HCT116 (cell line): Measurements from ENCODE around the gene NUP188. TPM values are rescaled to one million over a fixed set of nuclear protein-coding genes. Genes with fewer than 3 reads are reported as not detected.

Source experiments
- ATAC-seq: fragments of 200-7000 bp; cut with Tn5 transposase; 2 replicates; pipeline ENCODE4 v1.9.1; 2020; ENCODE audit warnings: mild to moderate bottlenecking, moderate library complexity
- BruUV-seq: library from RNA; stranded (reverse); fragments of 400-500 nt; replicated peaks from 2 replicates; lab custom pipeline; 2021; lab: Mats Ljungman, UMichigan
- CTCF ChIA-PET: fragments of 300-600 bp; sonication (Branson Sonifier 250); formaldehyde crosslinking; loops from one replicate; lab custom pipeline; 2021; ENCODE audit warnings: antibody characterized with exemption; lab: Charles Lee
- POLR2A ChIA-PET: fragments of 300-600, 350-600 bp; sonication (Branson Sonifier 250); formaldehyde crosslinking; loops from one replicate; lab custom pipeline; 2021; ENCODE audit warnings: antibody characterized with exemption; lab: Charles Lee
- RAD21 ChIA-PET, 2 experiments: fragments of 300-600 bp; sonication (Branson Sonifier 250); formaldehyde crosslinking; loops; one replicate each; lab custom pipeline; 2023; ENCODE audit warnings: low total read pairs in 2 of 2; ENCODE audit not compliant: uncharacterized antibody in 2 of 2, unreplicated experiment in 2 of 2, low non-redundant PET in 1 of 2; lab: Charles Lee
- DNase-seq: peaks from one replicate; pipeline ENCODE4 v3.0.0-alpha.2; 2010; ENCODE audit warnings: low read depth, low spot score
- H2AFZ ChIP-seq: fragments of 200-600 bp; shearing (Covaris generic), sonication (generic); 2 replicates; pipeline ENCODE4 v1.6.1; 2017; ENCODE audit warnings: low read depth, mixed run types, mixed read lengths, antibody characterized with exemption, low read length; ENCODE audit not compliant: poor library complexity, severe bottlenecking
- H3K27ac ChIP-seq: 2 replicates; pipeline ENCODE4 v1.5.1; 2012; ENCODE audit warnings: low read depth, low read length
- H3K27me3 ChIP-seq: fragments of 200-600 bp; sonication (generic); 2 replicates; pipeline ENCODE4 v1.6.1; 2016; ENCODE audit warnings: mixed run types, low read length, mixed read lengths; ENCODE audit not compliant: insufficient read depth
- H3K36me3 ChIP-seq, 2 experiments: fragments of 200-500 bp in 1 of 2; fragments of 200-600 bp in 1 of 2; sonication (Bioruptor generic) in 1 of 2; sonication (generic) in 1 of 2; 2 replicates each; pipeline versions ENCODE4 v1.5.1 to v1.6.1; 2014 to 2016; ENCODE audit warnings: low read length in 2 of 2, inconsistent platforms in 1 of 2, mixed read lengths in 1 of 2, mixed run types in 1 of 2; ENCODE audit not compliant: insufficient read depth in 2 of 2, control insufficient read depth in 1 of 2
- H3K4me1 ChIP-seq, 2 experiments: fragments of 200-600 bp in 1 of 2; sonication (generic) in 1 of 2; 2 replicates each; pipeline versions ENCODE4 v1.5.1 to v1.6.1; 2012 to 2017; ENCODE audit warnings: low read length in 2 of 2, inconsistent platforms in 1 of 2, mild to moderate bottlenecking in 1 of 2, mixed read lengths in 1 of 2, mixed run types in 1 of 2, moderate library complexity in 1 of 2; ENCODE audit not compliant: insufficient read depth in 2 of 2, control insufficient read depth in 1 of 2
- H3K4me2 ChIP-seq: fragments of 200-600 bp; sonication (generic); 2 replicates; pipeline ENCODE4 v1.6.1; 2017; ENCODE audit warnings: mixed run types, low read length, mixed read lengths
- H3K4me3 ChIP-seq, 2 experiments: fragments of 200-600 bp in 1 of 2; sonication (generic) in 1 of 2; replicated peaks in 1 of 2; 2 replicates each; pipeline ENCODE4 v1.5.1; 2011 to 2016; ENCODE audit warnings: low read length in 2 of 2, control low read depth in 1 of 2, low read depth in 1 of 2, mild to moderate bottlenecking in 1 of 2, mixed read lengths in 1 of 2, mixed run types in 1 of 2
- H3K79me2 ChIP-seq: fragments of 200-600 bp; sonication (generic); 2 replicates; pipeline ENCODE4 v1.6.1; 2017; ENCODE audit warnings: mild to moderate bottlenecking, mixed run types, low read length, moderate library complexity, mixed read lengths; ENCODE audit not compliant: insufficient read depth
- H3K9ac ChIP-seq: fragments of 200-600 bp; sonication (generic); 2 replicates; pipeline ENCODE4 v1.6.1; 2016; ENCODE audit warnings: low read length, mixed read lengths
- H3K9me2 ChIP-seq: fragments of 200-600 bp; sonication (generic), shearing (Covaris generic); 2 replicates; pipeline ENCODE4 v1.6.1; 2017; ENCODE audit warnings: mixed run types, mild to moderate bottlenecking, moderate library complexity; ENCODE audit not compliant: insufficient read depth
- H3K9me3 ChIP-seq, 2 experiments: fragments of 200-500 bp in 1 of 2; fragments of 200-600 bp in 1 of 2; sonication (Bioruptor generic) in 1 of 2; sonication (generic) in 1 of 2; 2 replicates each; pipeline ENCODE4 v1.6.1; 2014 to 2017; ENCODE audit warnings: low read length in 2 of 2, mixed read lengths in 2 of 2, inconsistent platforms in 1 of 2, low read depth in 1 of 2, mild to moderate bottlenecking in 1 of 2, mixed run types in 1 of 2, moderate library complexity in 1 of 2; ENCODE audit not compliant: control insufficient read depth in 1 of 2, insufficient read depth in 1 of 2
- H4K20me1 ChIP-seq: fragments of 200-600 bp; sonication (generic), shearing (Covaris generic); 2 replicates; pipeline ENCODE4 v1.6.1; 2017; ENCODE audit warnings: mixed run types, mild to moderate bottlenecking, moderate library complexity; ENCODE audit not compliant: insufficient read depth
- CBX3 ChIP-seq: IDR thresholded peaks from 2 replicates; pipeline ENCODE4 v1.6.1; 2012; ENCODE audit warnings: low read depth
- CEBPB ChIP-seq: IDR thresholded peaks from 2 replicates; pipeline ENCODE4 v1.6.1; 2012; ENCODE audit warnings: low read depth
- EZH2 ChIP-seq: fragments of 200-600 bp; sonication (generic); IDR thresholded peaks from 2 replicates; pipeline ENCODE4 v1.6.1; 2017; ENCODE audit warnings: antibody characterized with exemption, mixed run types
- EZH2phosphoT487 ChIP-seq: fragments of 200-600 bp; IDR thresholded peaks from 2 replicates; pipeline ENCODE4 v1.6.1; 2018; ENCODE audit warnings: antibody characterized with exemption, borderline replicate concordance
- FOSL1 ChIP-seq: IDR thresholded peaks from 2 replicates; pipeline ENCODE4 v1.6.1; 2012; ENCODE audit warnings: low read depth
- JUND ChIP-seq: IDR thresholded peaks from 2 replicates; pipeline ENCODE4 v1.6.1; 2012
- POLR2AphosphoS5 ChIP-seq: IDR thresholded peaks from 2 replicates; pipeline ENCODE4 v1.6.1; 2011; ENCODE audit warnings: mild to moderate bottlenecking, low read depth, low read length, moderate library complexity
- RAD21 ChIP-seq: IDR thresholded peaks from 2 replicates; pipeline ENCODE4 v1.6.1; 2012; ENCODE audit warnings: low read depth, mild to moderate bottlenecking
- SIN3A ChIP-seq: IDR thresholded peaks from 2 replicates; pipeline ENCODE4 v1.6.1; 2012; ENCODE audit warnings: low read depth
- SRF ChIP-seq: IDR thresholded peaks from 2 replicates; pipeline ENCODE4 v1.6.1; 2012; ENCODE audit warnings: low read depth
- YY1 ChIP-seq: IDR thresholded peaks from 2 replicates; pipeline ENCODE4 v1.6.1; 2011; ENCODE audit warnings: low read length, low read depth, moderate library complexity, mild to moderate bottlenecking; ENCODE audit not compliant: insufficient replicate concordance; ENCODE audit errors: extremely low read depth
- ZFX ChIP-seq: fragments of 450-650 bp; IDR thresholded peaks from 2 replicates; pipeline ENCODE4 v1.6.1; 2017
- intact Hi-C: fragments of 100-400 bp; cut with micrococcal nuclease; formaldehyde crosslinking; loops from 2 replicates; pipeline ENCODE4 v1.10.0; 2022
- total RNA-seq: library from RNA; stranded (reverse); gene quantifications from one replicate; pipeline ENCODE4 v1.2.1, GENCODE V29; 2021; ENCODE audit not compliant: unreplicated experiment
- TF ChIP-seq, protein P1 (sequence below), 3 experiments: fragments of 200-600 bp in 1 of 3; sonication (generic) in 1 of 3; IDR thresholded peaks in 2 of 3; conservative IDR thresholded peaks in 1 of 3; 2 replicates each; pipeline ENCODE4 v1.5.1; 2012 to 2017; ENCODE audit warnings: low read depth in 2 of 3, low read length in 2 of 3, antibody characterized with exemption in 1 of 3, borderline replicate concordance in 1 of 3, control low read depth in 1 of 3, mild to moderate bottlenecking in 1 of 3, mixed read lengths in 1 of 3, mixed run types in 1 of 3, moderate library complexity in 1 of 3; ENCODE audit not compliant: insufficient read depth in 1 of 3
- TF ChIP-seq, protein P2 (sequence below): IDR thresholded peaks from 2 replicates; pipeline ENCODE4 v1.6.1; 2012; ENCODE audit warnings: low read depth
- TF ChIP-seq, protein P3 (sequence below): IDR thresholded peaks from 2 replicates; pipeline ENCODE4 v1.6.1; 2012

NUP188 gene
- total RNA-seq, 1 experiment from 2014 or later: 115 TPM

DNA sequence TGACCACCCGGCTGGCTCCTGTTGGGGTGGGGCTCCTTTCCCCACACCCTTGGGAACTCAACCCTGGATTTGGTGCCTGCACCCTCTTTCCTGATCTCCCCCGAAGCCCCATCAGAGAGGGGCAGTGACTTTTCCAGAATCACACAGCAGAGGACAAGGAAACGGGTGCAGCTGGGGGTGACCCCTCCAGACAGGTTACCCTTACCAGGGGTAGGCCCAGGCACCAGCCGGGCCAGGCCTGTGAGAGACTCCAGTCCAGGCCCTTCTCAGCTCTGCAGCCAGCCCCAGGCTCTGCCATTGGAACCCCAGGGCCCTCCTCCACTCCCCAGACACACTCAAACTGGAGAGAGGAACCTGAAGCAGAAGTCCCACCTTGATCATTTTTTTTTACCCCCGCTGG, 45.7 kb upstream of the NUP188 start:
- Histone ChIP-seq H3K9me2 (no peaks in the 10 kb centered on the region), H3K27ac (no peak overlapping the region), H3K27me3 (no peaks in the 10 kb centered on the region), H3K4me2 (peak overlapping the region; percentile 32), H3K36me3 (no peaks in the 10 kb centered on the region), H3K9me3 (no peaks in the 10 kb centered on the region), H3K79me2 (peaks cover 4% of the 10 kb centered on the region; the same call in 1 of the 2 replicates), H3K9ac (no peak overlapping the region)
- POLR2A ChIA-PET: no interaction called here
- RAD21 ChIA-PET: no interaction called here
- intact Hi-C loops: no loop called here
- ATAC-seq (no peak), DNase-seq (no peak)
- TF ChIP-seq CBX3: no peak
- no peak for TF ChIP-seq EZH2
- TF ChIP-seq JUND: no peak
- TF ChIP-seq YY1: no peak
- no peak for TF ChIP-seq POLR2AphosphoS5
- no peak for TF ChIP-seq RAD21
- TF ChIP-seq FOSL1: no peak
- TF ChIP-seq SIN3A: no peak
- TF ChIP-seq, protein P1, sequence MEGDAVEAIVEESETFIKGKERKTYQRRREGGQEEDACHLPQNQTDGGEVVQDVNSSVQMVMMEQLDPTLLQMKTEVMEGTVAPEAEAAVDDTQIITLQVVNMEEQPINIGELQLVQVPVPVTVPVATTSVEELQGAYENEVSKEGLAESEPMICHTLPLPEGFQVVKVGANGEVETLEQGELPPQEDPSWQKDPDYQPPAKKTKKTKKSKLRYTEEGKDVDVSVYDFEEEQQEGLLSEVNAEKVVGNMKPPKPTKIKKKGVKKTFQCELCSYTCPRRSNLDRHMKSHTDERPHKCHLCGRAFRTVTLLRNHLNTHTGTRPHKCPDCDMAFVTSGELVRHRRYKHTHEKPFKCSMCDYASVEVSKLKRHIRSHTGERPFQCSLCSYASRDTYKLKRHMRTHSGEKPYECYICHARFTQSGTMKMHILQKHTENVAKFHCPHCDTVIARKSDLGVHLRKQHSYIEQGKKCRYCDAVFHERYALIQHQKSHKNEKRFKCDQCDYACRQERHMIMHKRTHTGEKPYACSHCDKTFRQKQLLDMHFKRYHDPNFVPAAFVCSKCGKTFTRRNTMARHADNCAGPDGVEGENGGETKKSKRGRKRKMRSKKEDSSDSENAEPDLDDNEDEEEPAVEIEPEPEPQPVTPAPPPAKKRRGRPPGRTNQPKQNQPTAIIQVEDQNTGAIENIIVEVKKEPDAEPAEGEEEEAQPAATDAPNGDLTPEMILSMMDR (IDR thresholded peaks at IDR 0.05 in 2 of 3, conservative IDR thresholded peaks at IDR 0.05 in 1 of 3; ENCODE audit: borderline replicate concordance in 1 of 3, insufficient read depth in 1 of 3, low read depth in 2 of 3, low read length in 2 of 3): no peak
- TF ChIP-seq CEBPB: no peak
- TF ChIP-seq EZH2phosphoT487: no peak
- TF ChIP-seq, protein P2, sequence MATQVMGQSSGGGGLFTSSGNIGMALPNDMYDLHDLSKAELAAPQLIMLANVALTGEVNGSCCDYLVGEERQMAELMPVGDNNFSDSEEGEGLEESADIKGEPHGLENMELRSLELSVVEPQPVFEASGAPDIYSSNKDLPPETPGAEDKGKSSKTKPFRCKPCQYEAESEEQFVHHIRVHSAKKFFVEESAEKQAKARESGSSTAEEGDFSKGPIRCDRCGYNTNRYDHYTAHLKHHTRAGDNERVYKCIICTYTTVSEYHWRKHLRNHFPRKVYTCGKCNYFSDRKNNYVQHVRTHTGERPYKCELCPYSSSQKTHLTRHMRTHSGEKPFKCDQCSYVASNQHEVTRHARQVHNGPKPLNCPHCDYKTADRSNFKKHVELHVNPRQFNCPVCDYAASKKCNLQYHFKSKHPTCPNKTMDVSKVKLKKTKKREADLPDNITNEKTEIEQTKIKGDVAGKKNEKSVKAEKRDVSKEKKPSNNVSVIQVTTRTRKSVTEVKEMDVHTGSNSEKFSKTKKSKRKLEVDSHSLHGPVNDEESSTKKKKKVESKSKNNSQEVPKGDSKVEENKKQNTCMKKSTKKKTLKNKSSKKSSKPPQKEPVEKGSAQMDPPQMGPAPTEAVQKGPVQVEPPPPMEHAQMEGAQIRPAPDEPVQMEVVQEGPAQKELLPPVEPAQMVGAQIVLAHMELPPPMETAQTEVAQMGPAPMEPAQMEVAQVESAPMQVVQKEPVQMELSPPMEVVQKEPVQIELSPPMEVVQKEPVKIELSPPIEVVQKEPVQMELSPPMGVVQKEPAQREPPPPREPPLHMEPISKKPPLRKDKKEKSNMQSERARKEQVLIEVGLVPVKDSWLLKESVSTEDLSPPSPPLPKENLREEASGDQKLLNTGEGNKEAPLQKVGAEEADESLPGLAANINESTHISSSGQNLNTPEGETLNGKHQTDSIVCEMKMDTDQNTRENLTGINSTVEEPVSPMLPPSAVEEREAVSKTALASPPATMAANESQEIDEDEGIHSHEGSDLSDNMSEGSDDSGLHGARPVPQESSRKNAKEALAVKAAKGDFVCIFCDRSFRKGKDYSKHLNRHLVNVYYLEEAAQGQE: no peak
- no peak for TF ChIP-seq ZFX
- no peak for TF ChIP-seq SRF
- TF ChIP-seq, protein P3, sequence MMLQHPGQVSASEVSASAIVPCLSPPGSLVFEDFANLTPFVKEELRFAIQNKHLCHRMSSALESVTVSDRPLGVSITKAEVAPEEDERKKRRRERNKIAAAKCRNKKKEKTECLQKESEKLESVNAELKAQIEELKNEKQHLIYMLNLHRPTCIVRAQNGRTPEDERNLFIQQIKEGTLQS: no peak
- TF ChIP-seq, all 23 proteins: peak for 0
- Histone ChIP-seq H3K4me3 (no peak overlapping the region), H4K20me1 (no peaks in the 10 kb centered on the region), H2AFZ (no peak overlapping the region), H3K4me1 (peaks cover 16 to 33% of the 10 kb centered on the region in 2 experiments)
- CTCF ChIA-PET: no interaction called here
- BruUV-seq: no TSS peak
